ENCODE results near the gene FBXO5. TPM values are rescaled to one million over a fixed set of nuclear protein-coding genes. Genes with fewer than 3 reads are reported as not detected.

The FBXO5 gene
- total RNA-seq, 1 donor from 2014 or later, result 10.2 TPM

DNA sequence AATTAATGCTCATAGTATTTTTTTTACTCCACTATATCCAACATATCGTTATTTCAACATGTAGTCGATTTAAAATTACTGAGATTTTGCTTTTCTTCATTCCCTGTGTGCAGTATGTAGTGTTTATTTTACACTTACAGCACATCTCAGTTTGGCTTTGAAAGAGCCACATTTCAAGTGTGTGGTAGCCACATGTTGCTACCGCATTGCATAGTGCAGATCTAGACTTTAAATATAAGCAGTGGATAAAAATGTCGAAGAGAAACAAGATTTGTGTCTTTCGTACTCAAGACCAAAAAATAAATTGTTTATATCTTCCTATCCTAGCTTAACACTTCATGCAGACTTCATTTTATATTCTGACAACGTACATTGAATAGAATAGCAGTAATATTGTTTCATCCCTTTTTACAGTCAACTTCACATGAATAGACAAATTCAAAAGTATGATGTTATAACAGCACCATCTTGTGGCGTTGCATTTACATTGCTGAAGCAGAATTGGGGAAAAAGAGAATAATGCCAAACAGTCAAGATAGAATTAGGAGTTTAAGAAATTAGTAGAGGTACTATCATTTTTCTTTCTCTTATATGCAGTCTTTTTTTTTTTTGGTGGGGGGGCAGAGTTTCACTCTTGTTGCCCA, 29.9 kb downstream of the FBXO5 start:
- DNase-seq (ENCODE audit: extremely low read depth, low read depth, low spot score), result peak; percentile 33

DNA sequence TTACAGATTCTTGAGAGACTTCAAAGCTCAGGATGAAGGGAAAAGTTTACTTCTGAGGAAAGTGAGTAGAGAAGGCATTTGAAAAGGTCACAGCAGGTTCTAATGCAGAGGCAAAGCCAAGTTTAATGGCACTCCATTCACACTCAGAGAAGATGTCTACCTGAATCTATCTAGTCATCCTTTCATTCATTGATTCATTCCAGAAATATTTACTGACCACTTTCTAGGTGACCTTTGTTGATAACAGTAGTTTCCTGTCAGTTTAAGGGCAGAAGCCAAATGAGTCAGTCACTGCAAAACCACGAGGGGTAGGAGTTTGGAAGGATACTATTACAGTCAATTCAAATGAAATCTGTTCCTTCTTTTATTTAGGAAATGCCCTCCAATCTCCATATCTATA, 30.8 kb downstream of the FBXO5 start:
- DNase-seq (ENCODE audit: extremely low read depth, low read depth, low spot score), result no peak

DNA sequence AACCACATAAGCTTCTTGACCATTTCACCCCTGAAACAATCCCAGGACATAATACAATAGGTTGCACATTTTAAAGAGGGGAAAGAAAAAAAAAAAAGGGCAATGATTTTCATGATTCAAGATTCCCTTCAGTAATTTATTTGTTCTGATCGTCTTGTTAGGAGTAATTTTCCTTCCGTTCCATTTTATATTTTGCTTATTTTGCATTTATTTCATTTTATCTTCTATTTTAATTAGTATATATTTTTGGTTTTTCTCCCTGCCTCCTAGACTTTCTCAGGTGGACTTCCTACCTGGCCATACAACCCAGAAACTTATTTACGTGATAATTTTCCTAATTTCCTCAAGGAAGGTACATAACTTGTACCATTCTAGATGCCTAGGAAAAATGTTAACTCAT, 32.6 kb downstream of the FBXO5 start:
- no peak for DNase-seq (ENCODE audit: extremely low read depth, low read depth, low spot score)

DNA sequence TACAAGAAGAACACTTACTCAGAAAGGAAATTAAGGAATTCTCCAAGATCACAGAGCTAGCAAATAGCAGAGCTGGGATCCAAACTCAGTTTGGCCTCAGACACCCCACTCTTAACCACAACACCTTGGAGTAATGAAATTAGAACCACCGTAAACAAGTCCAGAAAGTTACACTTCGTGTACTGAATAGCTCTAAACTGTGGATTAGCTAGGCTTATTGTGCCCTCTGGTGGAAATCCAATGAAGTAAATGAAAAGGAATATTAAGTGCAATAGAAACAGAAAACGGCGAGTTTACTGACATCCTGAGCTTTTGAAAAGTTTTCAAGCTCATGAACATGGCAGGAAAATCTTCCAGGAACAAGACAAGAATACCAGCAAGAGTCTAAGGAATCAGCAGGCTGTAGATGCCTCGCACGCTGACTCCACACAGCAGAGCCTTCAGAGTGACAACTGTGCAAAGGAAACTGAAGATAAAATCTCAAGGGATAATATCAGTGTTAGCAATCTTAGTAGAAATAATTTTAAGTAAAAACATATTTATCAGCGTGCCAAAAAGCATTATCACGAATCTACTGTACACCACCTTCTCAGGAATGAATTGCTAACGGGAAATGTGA, 34.6 kb downstream of the FBXO5 start:
- peak; percentile 47 for DNase-seq (ENCODE audit: extremely low read depth, low read depth, low spot score)

DNA sequence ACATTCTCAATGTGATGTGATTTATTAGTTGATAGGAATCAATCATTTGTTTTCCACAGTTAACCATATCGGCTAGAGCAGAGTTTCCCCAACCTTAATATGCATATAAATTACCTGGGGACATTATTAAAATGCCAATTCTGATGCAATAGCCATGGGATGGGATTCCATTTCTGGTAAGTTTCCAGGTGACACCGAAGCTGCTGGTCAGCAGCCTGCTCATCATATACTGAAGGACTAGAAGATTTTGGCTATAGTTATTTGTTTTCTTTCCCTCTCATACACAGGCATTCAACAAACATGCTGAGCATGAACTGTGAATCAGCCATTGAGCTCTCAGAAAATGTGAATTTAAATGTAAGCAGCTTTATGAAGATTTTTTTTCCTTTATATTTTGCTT, 35.8 kb downstream of the FBXO5 start:
- no peak for DNase-seq (ENCODE audit: extremely low read depth, low read depth, low spot score)

DNA sequence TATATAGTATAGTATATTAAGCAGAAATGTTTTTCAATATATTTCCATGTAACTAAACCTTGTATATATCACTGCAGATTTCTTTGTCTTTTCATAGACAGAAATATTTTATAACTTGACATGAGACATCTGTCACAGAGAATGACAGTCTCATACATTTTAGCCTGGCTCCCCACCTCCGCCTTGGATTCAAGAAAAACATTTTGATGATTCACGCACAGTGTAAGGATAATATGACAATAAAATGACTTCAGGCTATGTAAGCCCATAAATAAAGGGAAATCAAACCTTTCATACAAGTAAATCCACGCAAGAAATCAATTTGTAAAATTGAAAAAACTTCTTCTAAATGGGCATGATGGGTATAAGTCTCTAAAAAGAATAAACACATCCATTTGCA, 36.4 kb downstream of the FBXO5 start:
- DNase-seq (ENCODE audit: extremely low read depth, low read depth, low spot score), result no peak

DNA sequence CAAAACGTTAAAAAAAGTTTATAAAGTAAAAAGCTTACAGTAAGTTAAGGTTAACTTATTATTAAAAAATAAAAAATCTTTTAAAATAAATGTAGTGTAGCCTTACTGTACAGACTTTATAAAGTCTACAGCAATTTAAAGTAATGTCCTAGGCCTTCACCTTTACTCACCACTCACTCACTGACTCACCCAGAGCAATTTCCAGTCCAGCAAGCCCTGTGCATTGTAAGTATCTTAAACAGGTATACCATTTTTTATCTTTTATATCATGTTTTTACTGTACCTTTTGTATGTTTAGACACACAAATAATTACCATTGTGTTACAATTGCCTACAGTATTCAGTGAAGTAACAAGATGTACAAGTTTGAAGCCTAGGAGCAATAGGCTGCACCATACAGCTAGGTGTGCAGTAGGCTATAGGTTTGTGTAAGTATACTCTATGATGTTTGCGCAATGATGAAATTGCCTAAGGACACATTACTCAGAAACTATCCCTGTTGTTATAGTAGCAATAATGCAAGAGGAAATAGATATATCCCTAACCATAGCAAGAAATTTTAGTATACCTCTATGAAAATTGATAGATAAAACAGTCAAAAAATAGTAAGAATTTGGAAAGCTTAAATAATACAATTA, 39.5 kb downstream of the FBXO5 start:
- no peak for DNase-seq (ENCODE audit: extremely low read depth, low read depth, low spot score)

DNA sequence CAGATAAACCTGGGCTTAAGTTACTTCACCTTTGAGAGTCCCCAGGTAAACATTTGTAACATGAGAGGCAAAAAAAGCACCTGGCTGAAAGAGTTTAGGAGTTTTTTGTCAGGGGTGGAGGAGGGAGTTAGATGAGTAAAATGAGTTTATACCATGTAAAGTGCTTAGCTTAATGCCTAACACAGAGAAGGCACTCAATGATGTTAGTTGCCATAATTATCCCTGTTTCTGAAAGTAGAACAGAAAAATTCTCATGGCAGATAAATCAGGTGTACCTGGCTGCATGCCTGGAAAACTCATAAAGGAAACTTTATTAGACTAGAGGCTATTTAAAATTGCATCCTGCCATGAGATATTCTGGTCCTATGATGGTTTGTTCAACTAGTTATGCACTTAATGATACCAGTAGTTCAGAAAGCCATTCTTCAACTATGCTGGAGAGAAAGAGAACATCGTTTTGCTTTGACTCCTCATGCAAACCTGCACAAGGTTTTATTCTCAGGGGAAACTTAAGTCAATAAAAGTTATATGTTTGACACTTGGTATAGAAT, 40.4 kb downstream of the FBXO5 start:
- DNase-seq (ENCODE audit: extremely low read depth, low read depth, low spot score), result no peak

DNA sequence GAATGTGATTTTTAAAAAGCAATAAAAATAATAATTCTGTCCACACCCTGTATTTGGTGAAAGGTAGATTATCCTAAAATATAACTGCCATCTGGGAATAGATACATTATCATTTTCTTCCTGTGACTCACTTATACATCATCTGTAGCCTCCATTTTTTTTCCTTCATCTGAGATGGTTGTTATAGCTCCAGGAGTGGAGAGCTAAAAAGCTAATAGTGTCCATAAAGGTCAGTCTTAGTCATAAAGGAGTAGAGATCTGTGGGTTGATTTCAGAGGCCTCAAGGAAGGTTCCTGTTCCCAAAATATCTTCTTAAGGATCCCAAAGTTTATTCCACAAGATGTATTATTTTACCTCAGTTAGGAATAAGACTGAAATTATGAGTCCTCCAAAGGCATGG, 41.1 kb downstream of the FBXO5 start:
- no peak for DNase-seq (ENCODE audit: extremely low read depth, low read depth, low spot score)

DNA sequence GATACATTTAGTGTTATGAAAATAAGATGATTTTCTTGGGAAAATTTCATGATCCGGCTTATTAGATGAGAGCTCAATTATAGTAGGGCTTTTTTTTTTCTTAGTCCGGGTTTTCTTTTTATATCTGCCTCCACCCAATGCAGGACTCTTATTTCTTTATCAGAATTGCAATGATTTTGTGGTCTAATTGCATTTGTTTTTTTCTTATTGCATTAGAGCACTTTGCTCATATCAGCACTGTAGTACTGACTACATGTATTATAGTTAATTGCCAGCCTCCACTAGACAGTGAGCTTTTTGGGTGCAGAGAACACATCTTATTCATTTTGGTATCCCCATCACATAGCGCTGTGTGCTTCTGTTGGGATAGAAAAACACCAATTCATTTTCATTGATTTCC, 50.0 kb downstream of the FBXO5 start:
- no peak for DNase-seq (ENCODE audit: extremely low read depth, low read depth, low spot score)

DNA sequence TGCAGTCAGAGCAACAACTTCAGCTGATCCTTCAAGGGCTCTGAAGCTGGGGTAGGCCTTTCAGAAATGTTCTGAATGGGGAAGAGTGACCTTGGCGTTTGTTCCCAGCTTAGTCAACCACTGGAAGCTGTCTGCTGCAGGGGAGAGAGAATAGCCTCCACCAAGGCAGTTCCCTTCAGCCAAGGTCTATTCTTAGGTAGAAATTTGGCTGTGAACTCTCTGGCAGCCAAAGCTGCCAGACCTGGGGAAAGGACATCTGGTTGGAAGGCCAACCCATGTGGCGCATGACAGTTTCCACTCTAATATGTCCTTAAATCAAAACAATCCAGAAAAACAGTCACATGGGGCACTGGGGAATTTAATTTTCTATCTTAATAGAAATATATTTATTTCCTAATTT, 60.1 kb downstream of the FBXO5 start:
- no peak for DNase-seq (ENCODE audit: extremely low read depth, low read depth, low spot score)

Other genes with a start within 250 kb of the FBXO5 start
- 2.0 and 2.7 TPM in 2 replicates for gene VIP, start 232.2 kb downstream of the FBXO5 start, total RNA-seq
- gene MTRF1L, start 19.7 kb upstream of the FBXO5 start, total RNA-seq, result 20.2 and 29.4 TPM in 2 replicates
- 5.4 and 8.6 TPM in 2 replicates for gene RGS17, start 148.2 kb upstream of the FBXO5 start, total RNA-seq

All from glomerular endothelial cell (primary cell).